SK-N-MC (cell line): ENCODE measurements around the gene TCF12.

Source experiments
- DNase-seq: peaks from one replicate; pipeline ENCODE4 v3.0.0-alpha.2; 2011; ENCODE audit warnings: low read depth, low spot score
- H3K27ac ChIP-seq: fragments of 200-600 bp; sonication (generic); 2 replicates; pipeline ENCODE4 v1.5.1; 2016; ENCODE audit warnings: mixed run types
- H3K36me3 ChIP-seq: fragments of 200-600 bp; sonication (generic); 2 replicates; pipeline ENCODE4 v1.6.1; 2017; ENCODE audit warnings: antibody characterized with exemption, low read length, mixed read lengths; ENCODE audit not compliant: insufficient read depth
- H3K4me3 ChIP-seq: fragments of 200-600 bp; sonication (generic); 2 replicates; pipeline ENCODE4 v1.5.1; 2016
- H3K9ac ChIP-seq: fragments of 200-600 bp; sonication (generic); 2 replicates; pipeline ENCODE4 v1.8.0; 2017; ENCODE audit warnings: mixed run types, mixed read lengths; ENCODE audit not compliant: insufficient read length
- H3K9me3 ChIP-seq: fragments of 200-600 bp; sonication (generic); 2 replicates; pipeline ENCODE4 v1.6.1; 2017; ENCODE audit warnings: low read depth, mild to moderate bottlenecking, antibody characterized with exemption, low read length, moderate library complexity, mixed read lengths
- EZH2 ChIP-seq: fragments of 200-600 bp; sonication (generic); IDR thresholded peaks from one replicate; pipeline ENCODE4 v1.6.1; 2017; ENCODE audit warnings: antibody characterized with exemption
- FOXP2 ChIP-seq: optimal IDR thresholded peaks from 2 replicates; pipeline ENCODE3; 2011; ENCODE audit warnings: mild to moderate bottlenecking, moderate library complexity; ENCODE audit not compliant: insufficient read depth; ENCODE audit errors: extremely low read length, control extremely low read depth
- POLR2AphosphoS5 ChIP-seq: IDR thresholded peaks from 2 replicates; pipeline ENCODE4 v1.6.1; 2012; ENCODE audit warnings: mild to moderate bottlenecking, low read depth, low read length, borderline replicate concordance

The TCF12 gene

GRCh38 chr15:57184502-57184901, 266.1 kb downstream of the TCF12 start:
- Histone ChIP-seq H3K9ac (no peak overlapping the region), H3K27ac (peak overlapping the region; percentile 14; the same call in 1 of the 2 replicates), H3K36me3 (peaks cover 21% of the 10 kb centered on the region), H3K4me3 (0 out of 2 replicates have a peak overlapping the region, but pooled peaks have one; percentile 13), H3K9me3 (peaks cover 4% of the 10 kb centered on the region; the same call in 1 of the 2 replicates)
- DNase-seq, result no peak
- TF ChIP-seq EZH2 (no peak), POLR2AphosphoS5 (no peak), FOXP2 (no peak)

GRCh38 chr15:57185507-57186074, 267.1 kb downstream of the TCF12 start:
- Histone ChIP-seq H3K4me3 (no peak overlapping the region), H3K36me3 (peaks cover 21% of the 10 kb centered on the region), H3K9me3 (peaks cover 4% of the 10 kb centered on the region; the same call in 1 of the 2 replicates), H3K9ac (no peak overlapping the region), H3K27ac (no peak overlapping the region)
- DNase-seq, result no peak
- TF ChIP-seq FOXP2 (no peak), EZH2 (no peak), POLR2AphosphoS5 (no peak)

- Histone ChIP-seq H3K27ac (no peak overlapping the region), H3K9ac (no peak overlapping the region), H3K4me3 (no peak overlapping the region), H3K9me3 (no peaks in the 10 kb centered on the region), H3K36me3 (peaks cover 19% of the 10 kb centered on the region)
- no peak for DNase-seq
- TF ChIP-seq EZH2, result no peak
- no peak for TF ChIP-seq FOXP2
- no peak for TF ChIP-seq POLR2AphosphoS5
These were observed 271.0 kb downstream of the TCF12 start for GRCh38 chr15:57189466-57189865.

GRCh38 chr15:57190208-57190607, 271.8 kb downstream of the TCF12 start:
- H3K4me3 ChIP-seq, result no peak overlapping the region
- H3K27ac ChIP-seq, result no peak overlapping the region
- DNase-seq, result no peak
- H3K9me3 ChIP-seq, result no peaks in the 10 kb centered on the region
- H3K36me3 ChIP-seq, result peaks cover 20% of the 10 kb centered on the region
- H3K9ac ChIP-seq, result no peak overlapping the region
- no peak for TF ChIP-seq POLR2AphosphoS5
- TF ChIP-seq FOXP2, result no peak
- no peak for TF ChIP-seq EZH2

- TF ChIP-seq FOXP2, result no peak
- TF ChIP-seq POLR2AphosphoS5, result no peak
- no peak for TF ChIP-seq EZH2
- peaks cover 6% of the 10 kb centered on the region for H3K36me3 ChIP-seq
- no peaks in the 10 kb centered on the region for H3K9me3 ChIP-seq
These were observed 274.7 kb downstream of the TCF12 start for GRCh38 chr15:57193161-57193560.

GRCh38 chr15:57195326-57195725, 276.9 kb downstream of the TCF12 start:
- Histone ChIP-seq H3K9me3 (no peaks in the 10 kb centered on the region), H3K27ac (no peak overlapping the region), H3K36me3 (peaks cover 6% of the 10 kb centered on the region), H3K9ac (no peak overlapping the region), H3K4me3 (no peak overlapping the region)
- TF ChIP-seq POLR2AphosphoS5 (no peak), FOXP2 (no peak), EZH2 (no peak)
- no peak for DNase-seq

More at GRCh38 chr15:57193161-57193560, 274.7 kb downstream of the TCF12 start:
- Histone ChIP-seq H3K9ac (no peak overlapping the region), H3K4me3 (no peak overlapping the region), H3K27ac (no peak overlapping the region)
- no peak for DNase-seq

- H3K9me3 ChIP-seq, result no peaks in the 10 kb centered on the region
- DNase-seq, result no peak
- H3K9ac ChIP-seq, result no peak overlapping the region
- H3K27ac ChIP-seq, result no peak overlapping the region
- peaks cover 6% of the 10 kb centered on the region for H3K36me3 ChIP-seq
- no peak overlapping the region for H3K4me3 ChIP-seq
- TF ChIP-seq POLR2AphosphoS5, result no peak
- TF ChIP-seq FOXP2, result no peak
- no peak for TF ChIP-seq EZH2
These were observed 278.4 kb downstream of the TCF12 start for GRCh38 chr15:57196865-57197264.

- no peak for DNase-seq
These were observed 279.7 kb downstream of the TCF12 start for GRCh38 chr15:57198131-57198530.

More at GRCh38 chr15:57198131-57198530, 279.7 kb downstream of the TCF12 start:
- H3K9me3 ChIP-seq, result no peaks in the 10 kb centered on the region
- TF ChIP-seq EZH2 (no peak), POLR2AphosphoS5 (no peak), FOXP2 (no peak)
- H3K9ac ChIP-seq, result no peak overlapping the region
- peaks cover 2% of the 10 kb centered on the region; the same call in 1 of the 2 replicates for H3K36me3 ChIP-seq
- H3K4me3 ChIP-seq, result no peak overlapping the region
- H3K27ac ChIP-seq, result peak overlapping the region; percentile 86; the same call in 1 of the 2 replicates
